ENCODE data around the gene CACNG4. TPM values are rescaled to one million over a fixed set of nuclear protein-coding genes. Genes with fewer than 3 reads are reported as not detected.

The CACNG4 gene
- total RNA-seq, 2 donors from 2014 or later = 0.15 to 0.25 TPM

DNA sequence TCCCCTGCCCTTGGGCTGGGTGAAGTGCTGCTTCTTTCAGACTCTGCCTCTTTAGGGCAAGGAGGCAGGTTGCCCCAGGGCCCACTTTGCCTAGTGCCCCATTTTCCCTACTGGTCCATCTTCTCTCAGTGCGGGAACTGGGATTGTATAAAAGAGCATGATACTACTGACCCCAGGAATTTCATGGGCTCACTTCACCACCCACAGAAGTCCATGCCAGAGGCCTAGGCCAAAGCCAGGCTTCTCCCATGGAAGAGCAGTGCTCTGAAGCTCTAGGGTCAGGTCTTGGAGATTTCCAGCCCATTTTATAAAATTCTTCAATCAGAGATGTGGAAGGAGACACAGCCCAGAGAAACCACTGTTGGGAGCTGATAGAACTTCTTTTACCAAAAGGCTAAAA, 85.6 kb downstream of the CACNG4 start:
- ATAC-seq = no peak
- peak in 1 of 2 donors; percentile 0 for DNase-seq
- intact Hi-C loops (cut with DNase I, micrococcal nuclease) = no loop called here

DNA sequence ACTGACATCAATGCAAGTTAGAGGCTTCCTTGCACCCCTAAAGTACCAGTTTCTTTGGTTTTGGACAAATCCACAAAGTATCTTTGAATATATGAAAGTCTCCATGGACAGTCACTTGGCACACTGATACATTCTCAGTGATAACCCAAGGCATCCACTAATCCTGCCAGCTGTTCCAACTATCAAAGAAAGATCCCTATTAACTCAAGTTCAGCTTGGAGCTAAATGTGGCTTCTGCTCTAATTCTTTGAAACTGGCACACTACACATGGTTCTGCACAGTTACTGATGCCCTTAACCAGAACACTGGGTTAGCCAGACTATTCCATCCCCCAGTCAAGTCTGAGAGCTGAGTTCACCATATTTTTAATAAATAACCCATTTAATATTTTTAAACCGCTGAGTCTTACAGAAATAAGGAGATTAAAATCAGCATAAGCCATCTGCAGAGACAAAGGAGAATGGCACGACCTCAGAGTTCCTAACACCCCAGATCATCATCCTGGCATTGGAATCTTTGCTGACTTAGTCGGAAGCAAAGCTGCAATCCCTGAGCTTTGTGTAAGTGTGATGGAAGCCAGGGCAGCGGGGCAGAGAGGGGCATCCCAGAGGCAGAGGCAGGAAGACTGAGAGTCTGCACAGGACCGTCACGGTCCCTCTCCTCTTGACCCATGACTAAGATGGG, 86.1 kb downstream of the CACNG4 start:
- intact Hi-C loops (cut with DNase I, micrococcal nuclease) = no loop called here
- DNase-seq = peak in 1 of 2 donors; percentile 1
- ATAC-seq = no peak

DNA sequence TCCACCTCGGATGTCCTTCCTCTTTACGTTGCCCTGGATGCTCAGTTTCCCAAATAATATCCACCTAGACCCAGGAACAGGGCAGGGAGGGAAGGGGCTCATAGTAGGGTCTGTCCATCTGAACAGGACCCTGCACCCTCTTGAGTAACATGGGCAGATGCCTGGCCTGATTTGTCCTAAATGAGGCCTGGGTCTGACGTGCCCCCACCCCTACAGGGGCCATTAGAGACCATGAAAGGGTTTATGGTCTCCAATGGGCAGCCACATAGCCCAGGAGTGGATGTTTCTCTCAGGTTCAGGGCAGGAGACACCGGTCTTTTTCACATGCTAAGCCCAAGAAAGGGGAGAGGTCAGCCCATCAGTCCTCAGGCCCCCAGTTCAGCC, 86.6 kb downstream of the CACNG4 start:
- DNase-seq = no peak
- intact Hi-C loops (cut with DNase I, micrococcal nuclease) = no loop called here
- no peak for ATAC-seq

DNA sequence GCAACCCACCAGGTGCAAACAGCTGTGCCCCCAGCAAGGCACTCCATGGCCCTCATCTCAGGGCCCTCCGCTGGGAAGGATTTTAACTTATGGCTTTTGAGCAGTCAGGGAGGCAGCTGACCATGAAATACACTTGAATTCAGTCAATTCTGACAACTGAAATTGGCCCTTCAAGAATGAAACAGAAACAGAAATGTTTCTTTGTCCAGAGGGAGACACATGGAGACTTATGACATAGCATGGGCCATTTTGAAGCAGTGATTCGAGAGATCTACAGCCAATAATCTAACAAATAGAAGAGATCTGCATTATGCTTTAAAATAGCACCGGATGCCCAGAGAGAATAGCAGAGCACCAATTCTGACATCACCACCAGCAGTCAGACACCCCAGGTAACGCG, 87.3 kb downstream of the CACNG4 start:
- DNase-seq (no peak), ATAC-seq (no peak)
- intact Hi-C loops (cut with DNase I, micrococcal nuclease) = no loop called here

DNA sequence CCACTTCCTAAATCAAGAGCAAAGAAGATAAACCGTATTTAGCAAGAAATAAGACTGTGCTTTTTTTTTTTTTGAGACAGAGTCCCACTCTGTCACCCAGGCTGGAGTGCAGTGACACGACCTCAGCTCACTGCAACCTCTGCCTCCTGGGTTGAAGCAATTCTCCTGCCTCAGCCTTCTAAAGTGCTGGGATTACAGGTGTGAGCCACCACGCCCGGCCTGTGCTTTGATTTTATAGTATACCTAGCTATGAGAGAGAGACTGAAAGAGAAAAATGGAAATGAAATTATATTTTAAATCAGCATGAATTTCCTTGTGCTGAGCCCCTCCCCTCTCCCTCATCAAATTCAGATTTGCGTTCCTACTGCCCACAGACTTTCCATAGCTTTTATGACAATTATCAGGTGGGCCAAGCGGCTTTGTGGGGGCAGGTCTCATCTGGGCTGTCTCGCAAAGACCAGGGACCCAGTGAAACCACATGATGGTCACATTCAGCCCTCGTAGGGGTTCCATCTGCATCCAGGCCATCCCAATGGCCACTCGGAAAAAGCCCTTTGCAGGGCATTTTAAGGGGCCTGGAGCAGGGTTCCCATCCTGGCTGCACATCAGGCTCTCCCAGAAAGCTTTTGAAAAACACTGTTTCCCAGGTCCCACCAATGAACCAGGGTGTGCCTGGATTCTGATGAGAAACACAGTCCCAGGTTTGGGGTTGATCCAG, 88.4 kb downstream of the CACNG4 start:
- DNase-seq = peak in 1 of 2 donors; percentile 47
- intact Hi-C loops (cut with DNase I, micrococcal nuclease) = no loop called here
- ATAC-seq = peak; percentile 46

DNA sequence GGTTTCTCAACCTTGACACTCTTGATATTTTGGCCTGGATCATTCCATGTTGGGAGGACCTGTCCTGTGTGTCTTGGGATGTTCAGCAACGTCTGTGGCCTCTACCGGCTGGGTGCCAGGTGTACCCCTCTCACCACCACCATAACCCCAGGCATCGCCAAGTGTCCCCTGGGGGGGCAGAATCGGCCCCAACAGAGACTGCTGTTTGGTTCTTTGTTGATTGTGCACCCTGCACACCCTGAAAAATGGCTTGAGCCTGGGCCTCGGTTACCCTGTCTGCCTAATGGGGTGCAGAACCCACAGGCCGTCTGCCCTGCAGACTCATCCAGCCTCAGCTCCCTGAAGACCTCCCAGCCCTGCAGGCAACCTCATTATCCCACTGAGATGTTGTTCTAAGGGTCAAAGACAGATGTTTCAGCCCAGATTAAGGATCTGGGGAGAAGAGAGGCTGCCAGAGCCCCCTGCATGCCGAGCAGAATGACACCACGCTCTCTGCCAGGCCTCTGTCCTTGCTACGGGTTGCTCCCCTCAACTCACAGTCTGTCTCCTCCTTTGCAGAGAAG, 89.0 kb downstream of the CACNG4 start:
- DNase-seq (no peak), ATAC-seq (no peak)
- intact Hi-C loops (cut with DNase I, micrococcal nuclease) = no loop called here

DNA sequence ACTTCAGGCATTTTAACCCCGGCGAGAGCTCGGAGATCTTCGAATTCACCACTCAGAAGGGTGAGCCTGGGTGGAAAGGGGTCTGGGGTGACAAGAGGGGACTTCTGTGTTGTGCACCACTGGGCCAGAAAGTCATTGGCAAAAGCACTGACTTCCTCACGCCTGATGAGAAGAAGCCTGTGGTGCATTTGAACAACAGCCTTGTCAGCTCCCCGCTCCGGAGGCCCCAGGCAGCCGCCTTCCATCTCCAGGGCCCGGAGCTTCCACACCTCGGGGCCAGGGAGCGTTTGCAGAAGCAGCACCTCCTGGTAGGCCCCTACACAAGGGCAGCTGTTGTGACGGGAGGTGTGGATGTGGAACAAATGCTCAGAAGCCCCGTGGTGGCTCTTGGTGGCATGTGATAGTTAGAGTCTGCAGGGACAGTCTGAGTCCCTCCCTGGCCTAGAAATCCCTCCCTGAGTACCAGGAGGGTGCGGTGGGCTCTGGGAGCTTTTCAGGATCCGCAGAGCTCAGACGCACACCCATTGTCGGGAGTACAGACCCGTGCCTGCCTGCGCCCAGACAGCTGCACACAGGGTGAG, 89.6 kb downstream of the CACNG4 start:
- intact Hi-C loops (cut with DNase I, micrococcal nuclease) = no loop called here
- DNase-seq (no peak), ATAC-seq (no peak)

DNA sequence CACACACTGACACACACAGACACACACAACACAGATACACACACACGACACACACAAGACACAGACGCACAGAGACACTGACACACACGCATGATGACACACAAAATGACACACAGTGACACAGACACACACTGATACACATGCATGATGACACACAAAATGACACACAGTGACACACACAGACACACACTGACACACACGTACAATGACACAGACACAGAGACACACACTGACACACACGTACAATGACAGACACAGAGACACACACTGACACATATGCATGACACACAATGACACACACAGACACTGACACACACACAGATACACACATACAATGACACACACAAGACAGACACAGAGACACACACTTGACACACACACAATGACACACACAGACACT, 90.1 kb downstream of the CACNG4 start:
- ATAC-seq (no peak), DNase-seq (no peak)
- intact Hi-C loops (cut with DNase I, micrococcal nuclease) = no loop called here

DNA sequence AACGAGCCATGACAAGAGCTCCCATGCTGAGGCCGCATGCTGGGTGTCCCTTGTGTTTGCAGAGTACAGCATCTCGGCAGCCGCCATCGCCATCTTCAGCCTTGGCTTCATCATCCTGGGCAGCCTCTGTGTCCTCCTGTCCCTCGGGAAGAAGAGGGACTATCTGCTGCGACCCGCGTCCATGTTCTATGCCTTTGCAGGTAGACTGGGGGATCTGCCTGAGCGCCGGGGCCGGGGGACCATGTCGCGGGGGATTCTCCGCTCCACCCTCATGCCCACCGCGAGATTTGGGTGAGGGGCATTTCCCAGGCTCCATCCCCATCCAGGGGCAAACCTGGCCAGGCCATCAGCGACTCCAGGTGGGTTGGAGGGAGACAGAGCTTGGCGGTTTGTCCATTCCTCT, 90.5 kb downstream of the CACNG4 start:
- no peak for DNase-seq
- ATAC-seq = no peak
- intact Hi-C loops (cut with DNase I, micrococcal nuclease) = no loop called here

DNA sequence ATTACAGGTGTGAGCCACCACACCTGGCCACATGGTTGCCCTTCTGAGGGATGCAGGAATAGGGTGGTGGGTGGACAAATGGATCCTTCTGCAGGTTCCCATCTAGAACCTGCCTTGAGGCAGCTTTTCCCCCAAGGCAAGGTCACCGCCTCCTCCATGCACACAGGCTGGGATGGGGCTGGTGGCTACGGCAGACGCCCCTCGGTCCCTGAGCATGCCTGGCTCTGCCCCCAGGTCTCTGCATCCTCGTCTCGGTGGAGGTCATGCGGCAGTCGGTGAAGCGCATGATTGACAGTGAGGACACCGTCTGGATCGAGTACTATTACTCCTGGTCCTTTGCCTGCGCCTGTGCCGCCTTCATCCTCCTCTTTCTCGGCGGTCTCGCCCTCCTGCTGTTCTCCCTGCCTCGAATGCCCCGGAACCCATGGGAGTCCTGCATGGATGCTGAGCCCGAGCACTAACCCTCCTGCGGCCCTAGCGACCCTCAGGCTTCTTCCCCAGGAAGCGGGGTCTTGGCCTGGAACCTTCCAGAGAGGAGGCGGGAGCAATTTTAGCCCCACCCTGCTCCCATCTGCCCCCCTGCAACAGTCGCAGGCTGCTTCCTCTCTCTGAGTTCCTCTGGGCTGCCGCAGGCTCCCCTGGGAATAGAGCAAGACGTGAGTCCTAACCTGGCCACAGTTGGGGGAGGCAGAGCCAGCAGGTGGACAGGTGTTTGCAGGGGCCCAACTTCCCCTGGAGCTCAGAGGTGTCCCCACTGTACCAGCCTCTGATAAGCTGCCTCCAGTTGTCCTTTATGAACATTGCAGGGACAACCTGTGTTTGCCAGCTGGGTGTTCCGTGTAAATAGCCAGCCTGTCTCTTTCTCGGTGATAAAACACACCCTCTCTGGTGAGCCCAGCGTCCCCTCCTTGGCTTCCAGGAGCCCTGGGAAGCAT, 91.6 kb downstream of the CACNG4 start:
- ATAC-seq (peak; percentile 96), DNase-seq (peak; percentile 56 to 76)
- intact Hi-C loops (cut with DNase I, micrococcal nuclease) = no loop called here

DNA sequence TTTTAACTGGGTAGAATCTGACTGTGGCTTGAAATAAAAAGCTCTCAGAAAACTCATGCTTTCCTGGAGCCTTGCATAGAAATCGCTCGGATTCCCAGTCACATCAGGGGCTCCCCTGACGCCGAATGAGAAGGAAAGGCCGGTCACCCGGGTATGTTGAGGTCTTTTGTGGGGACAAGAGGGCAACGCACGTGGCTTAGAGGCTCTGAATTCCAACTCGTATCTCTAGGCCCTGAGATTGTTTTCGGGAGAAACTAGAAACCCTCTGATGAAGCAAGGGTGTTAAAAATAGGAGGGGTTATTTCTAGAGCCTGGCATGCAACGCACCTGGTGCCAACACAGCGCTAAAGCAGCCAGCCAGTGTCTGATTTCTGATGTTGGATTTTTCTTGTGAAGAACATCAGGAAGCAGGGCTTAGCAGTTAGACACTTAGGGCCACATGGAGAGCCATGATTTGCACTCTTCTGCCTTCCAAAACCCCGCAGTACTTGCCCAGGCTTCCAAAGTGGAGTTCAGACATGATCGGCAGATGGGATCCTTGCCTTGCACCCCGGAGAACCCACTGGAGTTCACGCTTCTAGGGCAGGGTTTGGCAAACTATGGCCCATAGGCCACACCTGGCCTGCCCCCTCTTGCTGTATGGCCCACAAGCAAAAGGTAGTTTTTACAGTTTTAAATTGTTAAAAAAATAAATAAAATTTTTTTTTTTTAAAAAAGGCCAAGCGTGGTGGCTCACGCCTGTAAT, 92.4 kb downstream of the CACNG4 start:
- peak; percentile 31 for ATAC-seq

DNA sequence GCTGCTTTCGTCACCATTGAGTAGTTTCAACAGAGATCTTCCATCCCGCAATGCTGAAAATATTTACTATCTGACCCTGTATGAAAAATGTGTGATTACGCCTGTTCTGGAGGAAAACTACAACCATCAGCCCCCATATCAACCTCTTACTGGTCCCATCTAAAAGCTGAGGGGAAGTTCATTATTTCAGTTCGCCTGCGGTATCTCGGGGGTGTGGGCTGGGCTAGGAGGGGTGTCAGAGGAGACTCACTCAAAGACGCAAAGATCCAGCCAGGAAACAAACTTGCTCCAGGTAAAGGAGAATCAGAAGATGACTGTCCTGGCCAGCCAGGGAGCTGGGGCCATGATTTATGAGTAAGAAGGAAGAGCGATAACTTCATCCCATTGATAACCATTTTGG, 93.5 kb downstream of the CACNG4 start:
- intact Hi-C loops (cut with DNase I, micrococcal nuclease) = no loop called here
- no peak for DNase-seq
- no peak for ATAC-seq

More for the DNA sequence above, 92.4 kb downstream of the CACNG4 start:
- no peak for DNase-seq
- intact Hi-C loops (cut with DNase I, micrococcal nuclease) = no loop called here

DNA sequence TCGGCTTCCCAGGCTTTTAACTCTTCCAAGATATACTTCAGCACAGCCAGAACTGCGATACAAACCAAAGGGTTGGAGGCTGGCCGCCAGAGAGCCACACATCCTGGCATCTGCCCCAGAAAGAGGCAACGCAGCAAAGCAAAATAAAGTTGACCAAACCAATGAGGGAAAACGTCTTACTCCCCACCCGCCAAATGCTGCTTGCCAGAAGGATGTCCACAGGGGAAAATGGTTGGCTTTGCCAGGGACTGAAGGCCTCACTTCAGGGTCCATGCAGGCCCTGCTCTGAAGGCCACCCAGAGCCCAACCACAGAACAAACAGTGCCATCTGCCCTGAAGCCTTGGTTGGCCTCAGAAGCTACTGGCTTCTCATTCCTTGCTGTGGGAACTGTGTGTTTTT, 94.9 kb downstream of the CACNG4 start:
- intact Hi-C loops (cut with DNase I, micrococcal nuclease) = no loop called here
- ATAC-seq = no peak
- DNase-seq = no peak

DNA sequence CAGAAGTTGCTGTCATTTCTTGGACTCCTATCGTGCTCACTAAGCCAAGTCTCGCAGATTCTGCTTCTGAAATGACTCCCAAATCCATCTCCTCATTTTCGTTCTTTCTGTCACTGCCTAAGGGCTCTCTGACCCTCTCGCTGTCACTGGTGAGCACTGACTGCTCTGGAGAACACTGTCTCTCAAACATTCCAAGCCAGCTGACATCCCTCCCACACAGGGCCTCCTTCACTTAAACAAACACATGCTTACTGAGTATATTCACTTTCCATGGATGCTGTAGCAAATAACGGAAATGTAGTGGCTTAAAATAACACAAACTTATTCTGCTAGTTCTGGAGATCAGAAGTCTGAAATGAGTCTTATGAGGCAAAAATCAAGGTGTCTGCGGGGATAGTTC, 98.6 kb downstream of the CACNG4 start:
- ATAC-seq (no peak), DNase-seq (no peak)
- intact Hi-C loops (cut with DNase I, micrococcal nuclease) = no loop called here

DNA sequence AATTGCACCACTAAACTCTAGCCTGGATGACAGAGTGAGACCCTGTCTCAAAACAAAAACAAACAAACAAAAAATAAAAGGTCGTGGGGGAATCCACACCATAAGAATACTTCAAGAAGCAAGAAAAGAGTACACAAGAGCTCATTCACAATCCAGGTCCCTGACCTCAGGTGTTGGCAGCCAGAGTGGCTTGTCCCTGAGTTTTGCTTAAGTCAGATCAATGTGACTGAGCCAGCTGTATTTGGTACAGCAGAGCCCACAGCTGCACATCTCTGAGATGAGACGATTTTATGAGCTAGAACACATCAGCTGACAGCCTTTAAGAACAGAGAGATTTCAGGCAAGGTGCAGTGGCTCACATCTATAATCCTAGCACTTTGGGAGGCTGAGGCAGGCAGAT, 102.2 kb downstream of the CACNG4 start:
- ATAC-seq (no peak), DNase-seq (no peak)
- intact Hi-C loops (cut with DNase I, micrococcal nuclease) = no loop called here

DNA sequence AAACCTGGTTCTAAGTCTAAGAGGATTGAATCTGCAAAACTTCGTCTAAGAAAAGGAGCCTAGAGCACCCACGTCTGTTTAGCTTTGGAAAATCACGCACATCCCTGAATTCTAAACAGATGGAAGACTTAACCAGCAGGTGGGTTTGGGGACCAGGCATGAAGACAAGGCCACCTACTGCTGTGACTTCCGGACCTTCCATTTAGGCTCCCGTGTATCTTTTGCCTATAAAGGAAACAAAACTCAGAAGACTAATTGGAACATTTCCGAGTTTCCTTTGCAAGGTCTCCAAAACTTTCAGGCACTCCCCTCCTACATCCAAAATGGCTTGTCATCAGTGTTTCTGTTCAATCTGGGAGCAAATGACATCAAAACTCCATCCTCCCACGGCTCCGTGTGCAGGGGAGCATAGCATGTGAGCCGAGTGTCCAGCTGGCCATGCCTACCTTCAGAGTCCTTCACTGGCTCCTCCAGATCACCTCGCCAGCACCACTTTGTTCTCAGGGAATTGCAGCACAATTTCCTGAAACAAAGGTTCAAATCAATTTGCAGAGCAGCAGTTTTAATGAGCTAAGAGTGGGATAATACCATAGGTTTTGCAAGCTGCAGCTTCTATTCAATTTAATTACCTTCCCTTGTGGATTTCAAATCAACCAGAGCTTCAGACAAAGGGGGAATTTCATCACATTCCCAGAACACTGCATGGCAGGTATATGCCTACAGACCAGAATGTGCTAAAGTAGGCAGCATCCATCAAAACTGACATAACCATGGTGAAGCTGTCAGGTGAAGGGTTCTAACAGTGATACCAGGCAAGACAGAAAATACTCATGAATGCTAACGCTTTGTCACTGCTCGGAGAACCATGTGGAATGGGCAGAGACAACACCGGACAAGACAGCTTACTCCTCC, 103.3 kb downstream of the CACNG4 start:
- no peak for ATAC-seq
- intact Hi-C loops (cut with DNase I, micrococcal nuclease) = no loop called here
- DNase-seq = no peak

DNA sequence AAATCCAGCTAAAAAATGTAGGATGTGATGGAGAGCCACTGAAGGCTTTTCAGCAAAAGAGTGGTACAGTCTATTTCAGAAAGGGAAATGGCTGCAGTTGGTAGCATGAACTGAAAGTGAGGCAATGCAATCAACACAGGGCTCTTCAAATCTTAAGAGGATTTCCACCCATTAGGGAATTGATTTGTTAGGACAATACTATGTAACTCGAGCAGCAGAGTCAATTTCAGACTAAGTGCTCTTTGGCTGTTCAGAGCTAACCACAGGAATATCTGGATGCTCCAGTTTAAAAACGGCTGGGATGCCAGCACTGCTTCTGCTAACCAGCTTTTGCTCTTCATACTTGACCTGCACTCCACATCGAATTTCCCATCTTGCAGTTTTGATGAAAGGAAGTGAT, 104.5 kb downstream of the CACNG4 start:
- no peak for DNase-seq
- intact Hi-C loops (cut with DNase I, micrococcal nuclease) = no loop called here
- ATAC-seq = no peak
